IMR-90 (cell line): ENCODE data around the gene ADCK1.

Experiments used
- BHLHE40 ChIP-seq: fragments of 150-350 bp; IDR thresholded peaks from 2 replicates; pipeline ENCODE4 v1.6.1; 2016; ENCODE audit warnings: mild to moderate bottlenecking, low read depth, low read length
- CEBPB ChIP-seq: IDR thresholded peaks from 2 replicates; pipeline ENCODE4 v1.6.1; 2012; ENCODE audit warnings: low read depth, low read length, improper control_type of control experiment
- CHD1 ChIP-seq: IDR thresholded peaks from 2 replicates; pipeline ENCODE4 v1.6.1; 2012; ENCODE audit warnings: low read depth, low read length, improper control_type of control experiment
- CTCF ChIP-seq: conservative IDR thresholded peaks from 2 replicates; pipeline ENCODE4 v1.5.1; 2012; ENCODE audit warnings: mild to moderate bottlenecking, low read depth, low read length, improper control_type of control experiment
- ELK1 ChIP-seq: fragments of 150-350 bp; IDR thresholded peaks from 2 replicates; pipeline ENCODE4 v1.6.1; 2016; ENCODE audit warnings: low read depth, mild to moderate bottlenecking, low read length, moderate library complexity, borderline replicate concordance
- FOS ChIP-seq: fragments of 150-350 bp; IDR thresholded peaks from 2 replicates; pipeline ENCODE4 v1.6.1; 2016; ENCODE audit warnings: low read depth, low read length
- MXI1 ChIP-seq: IDR thresholded peaks from 2 replicates; pipeline ENCODE4 v1.6.1; 2012; ENCODE audit warnings: low read depth, mild to moderate bottlenecking, low read length, moderate library complexity, borderline replicate concordance
- NFE2L2 ChIP-seq: fragments of 150-350 bp; IDR thresholded peaks from 2 replicates; pipeline ENCODE4 v1.6.1; 2016; ENCODE audit warnings: low read depth, mild to moderate bottlenecking, low read length
- POLR2A ChIP-seq: IDR thresholded peaks from 2 replicates; pipeline ENCODE4 v1.6.1; 2012; ENCODE audit warnings: mild to moderate bottlenecking, low read depth, low read length
- RAD21 ChIP-seq: IDR thresholded peaks from 2 replicates; pipeline ENCODE4 v1.6.1; 2012; ENCODE audit warnings: low read length, improper control_type of control experiment
- RCOR1 ChIP-seq: IDR thresholded peaks from 2 replicates; pipeline ENCODE4 v1.6.1; 2012; ENCODE audit warnings: mild to moderate bottlenecking, low read length, improper control_type of control experiment; ENCODE audit not compliant: insufficient replicate concordance
- RFX5 ChIP-seq: IDR thresholded peaks from 2 replicates; pipeline ENCODE4 v1.8.0; 2012; ENCODE audit warnings: low read depth, mild to moderate bottlenecking, low read length, moderate library complexity
- SMC3 ChIP-seq: fragments of 150-350 bp; IDR thresholded peaks from 2 replicates; pipeline ENCODE4 v1.6.1; 2016; ENCODE audit warnings: low read depth, mild to moderate bottlenecking, antibody characterized with exemption, low read length, moderate library complexity
- USF2 ChIP-seq: fragments of 150-350 bp; IDR thresholded peaks from 2 replicates; pipeline ENCODE4 v1.6.1; 2017; ENCODE audit warnings: mild to moderate bottlenecking, antibody characterized with exemption, low read length, low read depth

GRCh38 chr14:77885367-77885766, 85.5 kb downstream of the ADCK1 start:
- no peak for TF ChIP-seq CTCF
- no peak for TF ChIP-seq POLR2A
- no peak for TF ChIP-seq RCOR1
- no peak for TF ChIP-seq BHLHE40
- no peak for TF ChIP-seq CEBPB
- no peak for TF ChIP-seq CHD1
- TF ChIP-seq FOS = no peak
- no peak for TF ChIP-seq RAD21
- TF ChIP-seq USF2 = no peak
- TF ChIP-seq SMC3 = no peak
- no peak for TF ChIP-seq RFX5
- TF ChIP-seq NFE2L2 = no peak
- no peak for TF ChIP-seq MXI1
- no peak for TF ChIP-seq ELK1
